ENCODE results near the gene CYB5R3. TPM values are rescaled to one million over a fixed set of nuclear protein-coding genes. Genes with fewer than 3 reads are reported as not detected.
A peak's percentile ranks its signal among the peaks of the same experiment; 100 is the strongest.
"Not testable (repeated sequence)": the region's sequence is repeated elsewhere in the genome, so short reads cannot be mapped to it uniquely, and the experiment has no call there.

CYB5R3 gene
- total RNA-seq, 1 donor from 2014 or later: 383 TPM

GRCh38 chr22:42676059-42676607, 26.9 kb upstream of the CYB5R3 start:
- no peaks in the 10 kb centered on the region for H3K36me3 Mint-ChIP-seq (ENCODE audit: low read depth)
- TF ChIP-seq CTCF (IDR thresholded peaks at IDR 0.05): no peak
- no peak overlapping the region for H3K4me3 Mint-ChIP-seq (ENCODE audit: unreplicated experiment)
- H3K27me3 Mint-ChIP-seq (ENCODE audit: low read depth): no peaks in the 10 kb centered on the region
- peaks cover 43% of the 10 kb centered on the region for H3K4me1 Mint-ChIP-seq (ENCODE audit: low read depth)
- H3K9me3 Mint-ChIP-seq (ENCODE audit: low read depth): no peaks in the 10 kb centered on the region
- H3K27ac Mint-ChIP-seq (ENCODE audit: unreplicated experiment): peak overlapping the region; percentile 86
- no peak for DNase-seq (ENCODE audit: low spot score)

- Mint-ChIP-seq H3K4me1 (ENCODE audit: low read depth) (peaks cover 33% of the 10 kb centered on the region), H3K4me3 (ENCODE audit: unreplicated experiment) (no peak overlapping the region), H3K36me3 (ENCODE audit: low read depth) (no peaks in the 10 kb centered on the region), H3K9me3 (ENCODE audit: low read depth) (no peaks in the 10 kb centered on the region), H3K27me3 (ENCODE audit: low read depth) (no peaks in the 10 kb centered on the region), H3K27ac (ENCODE audit: unreplicated experiment) (peak overlapping the region; percentile 72)
- no peak for DNase-seq (ENCODE audit: low spot score)
- TF ChIP-seq CTCF (IDR thresholded peaks at IDR 0.05): no peak
Measured at GRCh38 chr22:42673898-42674401, 24.8 kb upstream of the CYB5R3 start.

- H3K4me3 Mint-ChIP-seq (ENCODE audit: unreplicated experiment): not testable (repeated sequence)
Measured at GRCh38 chr22:42673071-42673470, 23.9 kb upstream of the CYB5R3 start.

GRCh38 chr22:42670921-42671709, 21.9 kb upstream of the CYB5R3 start:
- TF ChIP-seq CTCF (IDR thresholded peaks at IDR 0.05): no peak
- Mint-ChIP-seq H3K4me1 (ENCODE audit: low read depth) (peaks cover 21% of the 10 kb centered on the region), H3K4me3 (ENCODE audit: unreplicated experiment) (no peak overlapping the region), H3K27ac (ENCODE audit: unreplicated experiment) (peak overlapping the region; percentile 9), H3K36me3 (ENCODE audit: low read depth) (no peaks in the 10 kb centered on the region), H3K27me3 (ENCODE audit: low read depth) (no peaks in the 10 kb centered on the region), H3K9me3 (ENCODE audit: low read depth) (no peaks in the 10 kb centered on the region)
- no peak for DNase-seq (ENCODE audit: low spot score)

More at GRCh38 chr22:42673071-42673470, 23.9 kb upstream of the CYB5R3 start:
- H3K9me3 Mint-ChIP-seq (ENCODE audit: low read depth); H3K36me3 Mint-ChIP-seq (ENCODE audit: low read depth); H3K27ac Mint-ChIP-seq (ENCODE audit: unreplicated experiment); H3K27me3 Mint-ChIP-seq (ENCODE audit: low read depth); DNase-seq (ENCODE audit: low spot score): not testable (repeated sequence)
- peaks cover 33% of the 10 kb centered on the region for H3K4me1 Mint-ChIP-seq (ENCODE audit: low read depth)

GRCh38 chr22:42670046-42670445, 20.9 kb upstream of the CYB5R3 start:
- Mint-ChIP-seq H3K36me3 (ENCODE audit: low read depth) (no peaks in the 10 kb centered on the region), H3K27me3 (ENCODE audit: low read depth) (no peaks in the 10 kb centered on the region), H3K4me3 (ENCODE audit: unreplicated experiment) (no peak overlapping the region), H3K9me3 (ENCODE audit: low read depth) (no peaks in the 10 kb centered on the region), H3K4me1 (ENCODE audit: low read depth) (peaks cover 14% of the 10 kb centered on the region), H3K27ac (ENCODE audit: unreplicated experiment) (no peak overlapping the region)
- TF ChIP-seq CTCF (IDR thresholded peaks at IDR 0.05): no peak
- DNase-seq (ENCODE audit: low spot score): no peak

- not testable (repeated sequence) for H3K27ac Mint-ChIP-seq (ENCODE audit: unreplicated experiment); H3K9me3 Mint-ChIP-seq (ENCODE audit: low read depth); H3K36me3 Mint-ChIP-seq (ENCODE audit: low read depth); H3K27me3 Mint-ChIP-seq (ENCODE audit: low read depth); DNase-seq (ENCODE audit: low spot score); H3K4me3 Mint-ChIP-seq (ENCODE audit: unreplicated experiment); H3K4me1 Mint-ChIP-seq (ENCODE audit: low read depth)
Measured at GRCh38 chr22:42666393-42666792, 17.2 kb upstream of the CYB5R3 start.
